BLaER1 (cell line): Measurements from ENCODE around the gene SREBF2.

Experiments
- H3K27ac ChIP-seq: shearing (Covaris generic); formaldehyde crosslinking; 2 replicates; pipeline ENCODE4 v1.8.1; 2022
- H3K27me3 ChIP-seq: shearing (Covaris generic); formaldehyde crosslinking; 2 replicates; pipeline ENCODE4 v1.8.1; 2022
- H3K36me3 ChIP-seq: shearing (Covaris generic); formaldehyde crosslinking; 2 replicates; pipeline ENCODE4 v1.8.1; 2022
- H3K4me1 ChIP-seq: shearing (Covaris generic); formaldehyde crosslinking; 2 replicates; pipeline ENCODE4 v1.8.1; 2022
- H3K4me2 ChIP-seq: shearing (Covaris generic); formaldehyde crosslinking; 2 replicates; pipeline ENCODE4 v1.8.1; 2022
- H3K4me3 ChIP-seq: shearing (Covaris generic); formaldehyde crosslinking; 2 replicates; pipeline ENCODE4 v1.8.1; 2022
- H3K9ac ChIP-seq: shearing (Covaris generic); formaldehyde crosslinking; 2 replicates; pipeline ENCODE4 v1.8.1; 2022
- H3K9me3 ChIP-seq: shearing (Covaris generic); formaldehyde crosslinking; 2 replicates; pipeline ENCODE4 v1.8.1; 2022
- H4K20me1 ChIP-seq: shearing (Covaris generic); formaldehyde crosslinking; 2 replicates; pipeline ENCODE4 v1.8.1; 2022
- Cebpa-rat ChIP-seq: shearing (Covaris generic); IDR thresholded peaks from 2 replicates; pipeline ENCODE4 v1.8.1; 2022

Gene SREBF2

GRCh38 chr22:41832553-41833368 is at the start of gene SREBF2:
Gene SREBF2, plus strand, starts transcription at chr22:41833105. Its CDS starts 166 bp downstream, at chr22:41833271.
- TF ChIP-seq Cebpa-rat = no peak
- peak within 1 kb of the TSS; percentile 88 for H3K4me2 ChIP-seq
- peak within 1 kb of the TSS; percentile 98 for H3K4me3 ChIP-seq
- H3K27ac ChIP-seq = peak within 1 kb of the TSS; percentile 97
- peak within 1 kb of the TSS; percentile 96 for H3K9ac ChIP-seq
- peaks cover 32% of the 10 kb centered on the region for H3K36me3 ChIP-seq
- peaks cover 39% of the 10 kb centered on the region for H4K20me1 ChIP-seq
- H3K9me3 ChIP-seq = no peaks in the 10 kb centered on the region
- no peaks in the 10 kb centered on the region for H3K27me3 ChIP-seq
- H3K4me1 ChIP-seq = peaks cover 59% of the 10 kb centered on the region

DNA sequence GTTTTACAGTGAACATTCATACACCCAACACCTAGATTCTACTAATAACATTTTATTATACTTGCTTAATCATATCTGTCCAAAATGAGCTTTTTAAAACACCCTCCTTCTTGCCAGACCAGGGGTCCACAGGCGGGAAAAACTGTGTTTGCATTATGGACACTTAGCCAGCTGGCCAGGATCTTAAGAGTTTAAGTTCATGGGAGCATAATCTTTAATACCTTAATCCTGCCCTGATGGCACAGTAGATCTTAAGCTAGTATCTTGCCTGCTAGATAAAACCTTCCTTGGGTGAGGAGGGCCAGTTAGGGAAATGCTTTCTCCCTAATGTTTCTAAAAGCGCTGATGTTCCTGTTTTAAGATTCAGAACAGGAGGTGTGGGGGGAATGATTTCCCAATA is 45.6 kb upstream of the SREBF2 start:
- H3K27ac ChIP-seq = no peak overlapping the region
- H3K9me3 ChIP-seq = no peaks in the 10 kb centered on the region
- H3K27me3 ChIP-seq = no peaks in the 10 kb centered on the region
- no peak overlapping the region for H3K9ac ChIP-seq
- no peaks in the 10 kb centered on the region for H3K4me1 ChIP-seq
- H4K20me1 ChIP-seq = no peaks in the 10 kb centered on the region
- no peak overlapping the region for H3K4me2 ChIP-seq
- H3K36me3 ChIP-seq = no peaks in the 10 kb centered on the region
- no peak overlapping the region for H3K4me3 ChIP-seq
- no peak for TF ChIP-seq Cebpa-rat

DNA sequence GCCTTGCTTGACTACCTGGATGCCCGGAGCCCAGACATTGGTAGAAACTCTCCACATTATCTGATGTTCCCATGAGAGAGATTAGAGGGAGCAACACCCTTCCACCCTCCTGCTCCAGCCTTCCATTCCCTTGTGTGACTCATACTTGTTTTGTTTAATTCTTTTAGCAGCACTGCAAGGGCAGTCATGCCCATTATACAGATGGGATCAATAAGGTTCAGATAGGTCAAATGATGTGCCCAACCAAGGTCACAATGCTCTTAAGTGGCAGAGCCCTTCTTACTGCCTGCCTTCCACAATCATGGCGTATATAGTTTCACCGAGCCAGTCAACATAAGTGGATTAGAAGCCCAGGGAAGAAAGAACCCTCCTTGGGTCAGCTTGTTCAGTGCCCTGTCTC is 39.0 kb upstream of the SREBF2 start:
- no peaks in the 10 kb centered on the region for H3K27me3 ChIP-seq
- no peak overlapping the region for H3K9ac ChIP-seq
- H3K9me3 ChIP-seq = no peaks in the 10 kb centered on the region
- no peak for TF ChIP-seq Cebpa-rat
- H3K4me2 ChIP-seq = no peak overlapping the region
- H4K20me1 ChIP-seq = no peaks in the 10 kb centered on the region
- H3K27ac ChIP-seq = no peak overlapping the region
- no peaks in the 10 kb centered on the region for H3K36me3 ChIP-seq
- peaks cover under 1% of the 10 kb centered on the region; the same call in 1 of the 2 replicates for H3K4me1 ChIP-seq
- no peak overlapping the region for H3K4me3 ChIP-seq

GRCh38 chr22:41798736-41799135 is 34.2 kb upstream of the SREBF2 start:
- Histone ChIP-seq H3K4me1 (peaks cover 27% of the 10 kb centered on the region), H4K20me1 (peaks cover 7% of the 10 kb centered on the region; the same call in 1 of the 2 replicates), H3K4me2 (peak overlapping the region; percentile 92), H3K4me3 (no peak overlapping the region), H3K27ac (no peak overlapping the region), H3K27me3 (no peaks in the 10 kb centered on the region), H3K9ac (no peak overlapping the region), H3K36me3 (0 out of 2 replicates have a peak, but pooled peaks cover 4% of the 10 kb centered on the region), H3K9me3 (no peaks in the 10 kb centered on the region)
- TF ChIP-seq Cebpa-rat = no peak

- H3K4me3 ChIP-seq = peak overlapping the region; percentile 89
- no peaks in the 10 kb centered on the region for H3K27me3 ChIP-seq
- H3K4me1 ChIP-seq = peaks cover 37% of the 10 kb centered on the region
- H3K9ac ChIP-seq = peak overlapping the region; percentile 93
- peaks cover 9% of the 10 kb centered on the region; the same call in 1 of the 2 replicates for H4K20me1 ChIP-seq
- H3K9me3 ChIP-seq = no peaks in the 10 kb centered on the region
- peak overlapping the region; percentile 90 for H3K27ac ChIP-seq
- H3K36me3 ChIP-seq = 0 out of 2 replicates have a peak, but pooled peaks cover 4% of the 10 kb centered on the region
- peak overlapping the region; percentile 92 for H3K4me2 ChIP-seq
- no peak for TF ChIP-seq Cebpa-rat
Observed at GRCh38 chr22:41799486-41800347, 33.2 kb upstream of the SREBF2 start.

DNA sequence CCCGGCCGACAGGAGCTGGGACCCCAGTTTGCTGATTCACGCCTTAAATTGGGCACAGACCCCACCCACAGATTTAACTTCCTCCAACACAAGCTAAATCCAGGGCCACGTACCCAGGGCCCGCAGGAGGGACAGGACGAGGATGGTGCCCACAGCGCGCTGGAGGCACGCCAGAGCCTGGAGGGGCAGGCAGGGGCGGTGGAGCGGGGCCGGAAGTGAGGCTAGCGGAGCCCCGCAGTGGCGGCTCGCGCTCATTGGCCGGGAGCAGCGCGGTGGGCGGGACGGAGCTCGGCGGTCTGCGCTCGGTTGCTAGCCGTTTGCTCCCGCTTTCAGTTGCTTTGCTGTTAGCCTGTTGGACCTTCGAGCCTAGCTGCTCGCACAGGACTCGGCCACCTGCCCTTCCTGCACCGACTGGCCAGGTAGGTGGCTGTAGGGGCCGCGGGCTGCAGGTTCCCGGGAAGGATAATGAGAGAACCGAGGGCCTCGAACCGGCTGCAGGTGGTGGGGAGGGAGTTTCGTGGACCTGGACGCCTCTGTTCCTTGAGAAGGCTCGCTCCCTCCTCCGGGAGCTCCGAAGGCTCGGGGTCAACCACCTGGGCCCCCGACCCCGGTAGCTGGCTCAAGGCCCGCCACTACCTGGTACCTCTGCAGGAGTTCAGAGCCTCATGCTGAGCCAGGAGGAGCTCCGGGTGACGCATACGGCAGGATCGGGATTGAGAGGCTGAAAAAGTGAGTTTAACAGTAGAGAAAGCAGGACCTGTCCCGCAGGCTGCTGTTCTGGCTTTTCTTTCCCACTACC is 32.4 kb upstream of the SREBF2 start, which contains the start of gene CCDC134:
Gene CCDC134 (plus strand): TSS at position 332 of the 799 bp plus-strand sequence. CDS start 8,212 bp downstream, outside the sequence.
- Histone ChIP-seq H4K20me1 (peaks cover 13% of the 10 kb centered on the region; the same call in 1 of the 2 replicates), H3K4me2 (peak within 1 kb of the TSS; percentile 92)
- TF ChIP-seq Cebpa-rat = no peak

DNA sequence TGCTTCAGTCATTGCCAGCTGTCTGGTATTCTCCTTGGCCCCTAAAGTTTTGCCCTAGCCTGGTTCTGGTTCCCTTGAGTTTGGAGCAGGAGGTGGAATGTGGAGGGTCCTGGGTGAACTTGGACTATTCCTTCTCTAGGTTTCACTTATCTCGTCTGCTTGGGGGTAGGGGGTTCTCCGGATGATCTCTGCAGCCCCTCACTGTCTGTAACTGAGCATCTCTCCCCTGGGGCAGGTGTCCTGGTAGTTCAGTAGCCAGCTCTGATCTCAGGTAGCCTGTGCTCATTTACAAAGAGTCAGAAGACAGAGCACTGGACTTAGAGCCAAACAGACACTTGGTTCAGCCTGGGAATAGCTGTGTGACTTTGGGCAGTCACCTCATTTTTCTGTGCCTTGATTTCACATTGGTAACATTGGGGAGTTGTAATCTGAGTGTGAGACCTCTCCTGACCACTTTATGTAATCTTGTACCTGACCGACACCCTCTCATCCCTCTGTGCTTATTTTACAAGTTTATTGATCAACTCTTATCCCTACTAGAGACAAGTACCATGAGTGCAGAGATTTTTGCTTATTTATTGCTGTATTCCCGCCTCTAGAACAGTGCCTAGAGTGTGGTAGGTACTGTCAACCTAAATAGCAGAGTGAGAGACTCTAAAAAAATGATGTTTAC is 31.6 kb upstream of the SREBF2 start:
- Histone ChIP-seq H3K27me3 (no peaks in the 10 kb centered on the region), H3K27ac (peak overlapping the region; percentile 90)

More for the DNA sequence above, 32.4 kb upstream of the SREBF2 start, which contains the start of gene CCDC134:
- H3K9me3 ChIP-seq = no peaks in the 10 kb centered on the region
- H3K27ac ChIP-seq = peak within 1 kb of the TSS; percentile 90
- H3K4me1 ChIP-seq = peaks cover 45% of the 10 kb centered on the region
- peak within 1 kb of the TSS; percentile 93 for H3K9ac ChIP-seq
- peak within 1 kb of the TSS; percentile 89 for H3K4me3 ChIP-seq
- no peaks in the 10 kb centered on the region for H3K27me3 ChIP-seq
- H3K36me3 ChIP-seq = 0 out of 2 replicates have a peak, but pooled peaks cover 4% of the 10 kb centered on the region

GRCh38 chr22:41801886-41802285 is 31.0 kb upstream of the SREBF2 start:
- H4K20me1 ChIP-seq = peaks cover 13% of the 10 kb centered on the region; the same call in 1 of the 2 replicates
- H3K9me3 ChIP-seq = no peaks in the 10 kb centered on the region
- H3K4me3 ChIP-seq = peak overlapping the region; percentile 89
- H3K4me1 ChIP-seq = peaks cover 56% of the 10 kb centered on the region
- peak overlapping the region; percentile 93 for H3K9ac ChIP-seq
- no peak overlapping the region for H3K27ac ChIP-seq
- H3K4me2 ChIP-seq = peak overlapping the region; percentile 92
- no peaks in the 10 kb centered on the region for H3K27me3 ChIP-seq
- H3K36me3 ChIP-seq = 0 out of 2 replicates have a peak, but pooled peaks cover 4% of the 10 kb centered on the region
- no peak for TF ChIP-seq Cebpa-rat

More for the DNA sequence above, 31.6 kb upstream of the SREBF2 start:
- peak overlapping the region; percentile 93 for H3K9ac ChIP-seq
- H3K4me1 ChIP-seq = peaks cover 53% of the 10 kb centered on the region
- no peaks in the 10 kb centered on the region for H3K9me3 ChIP-seq
- 0 out of 2 replicates have a peak, but pooled peaks cover 4% of the 10 kb centered on the region for H3K36me3 ChIP-seq
- H4K20me1 ChIP-seq = peaks cover 13% of the 10 kb centered on the region; the same call in 1 of the 2 replicates
- no peak for TF ChIP-seq Cebpa-rat
- H3K4me3 ChIP-seq = peak overlapping the region; percentile 89
- H3K4me2 ChIP-seq = peak overlapping the region; percentile 92
